UCSD-AML1 (cell line): Measurements from ENCODE around the gene SLC22A7.
"Not testable (repeated sequence)": the region's sequence is repeated elsewhere in the genome, so short reads cannot be mapped to it uniquely, and the experiment has no call there.

Experiments used
- DNase-seq: peaks from one replicate; lab custom pipeline; 2025; ENCODE audit not compliant: unreplicated experiment; lab: John Stamatoyannopoulos, UW

SLC22A7 gene

DNA sequence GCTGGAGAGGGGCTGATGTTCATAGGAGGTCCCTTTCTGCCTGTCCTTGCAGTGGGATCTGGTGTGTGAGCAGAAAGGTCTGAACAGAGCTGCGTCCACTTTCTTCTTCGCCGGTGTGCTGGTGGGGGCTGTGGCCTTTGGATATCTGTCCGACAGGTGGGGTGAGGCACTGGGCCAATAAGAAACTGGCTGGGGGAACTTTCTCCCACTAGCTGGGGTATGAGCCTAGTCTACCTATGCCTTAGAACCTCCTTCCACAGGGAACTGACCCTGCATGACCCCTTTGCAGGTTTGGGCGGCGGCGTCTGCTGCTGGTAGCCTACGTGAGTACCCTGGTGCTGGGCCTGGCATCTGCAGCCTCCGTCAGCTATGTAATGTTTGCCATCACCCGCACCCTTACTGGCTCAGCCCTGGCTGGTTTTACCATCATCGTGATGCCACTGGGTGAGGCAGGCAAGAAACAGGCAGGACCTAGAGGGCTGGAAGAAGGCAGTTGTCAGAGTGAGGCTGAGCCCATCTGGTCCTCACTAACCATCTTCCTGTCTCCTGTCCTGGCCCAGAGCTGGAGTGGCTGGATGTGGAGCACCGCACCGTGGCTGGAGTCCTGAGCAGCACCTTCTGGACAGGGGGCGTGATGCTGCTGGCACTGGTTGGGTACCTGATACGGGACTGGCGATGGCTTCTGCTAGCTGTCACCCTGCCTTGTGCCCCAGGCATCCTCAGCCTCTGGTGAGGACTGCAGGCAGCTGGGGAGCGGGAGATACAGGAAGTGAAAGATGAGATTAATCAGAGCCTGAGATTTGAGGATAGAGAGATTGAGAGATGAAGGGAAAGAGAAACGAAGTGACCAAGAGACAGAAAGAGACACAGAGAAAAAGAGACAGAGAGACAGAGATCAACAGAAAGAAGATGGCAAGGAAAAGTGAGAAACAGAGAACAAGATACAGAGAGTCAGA lies 1.6 kb downstream of the SLC22A7 start:
- no peak for DNase-seq

DNA sequence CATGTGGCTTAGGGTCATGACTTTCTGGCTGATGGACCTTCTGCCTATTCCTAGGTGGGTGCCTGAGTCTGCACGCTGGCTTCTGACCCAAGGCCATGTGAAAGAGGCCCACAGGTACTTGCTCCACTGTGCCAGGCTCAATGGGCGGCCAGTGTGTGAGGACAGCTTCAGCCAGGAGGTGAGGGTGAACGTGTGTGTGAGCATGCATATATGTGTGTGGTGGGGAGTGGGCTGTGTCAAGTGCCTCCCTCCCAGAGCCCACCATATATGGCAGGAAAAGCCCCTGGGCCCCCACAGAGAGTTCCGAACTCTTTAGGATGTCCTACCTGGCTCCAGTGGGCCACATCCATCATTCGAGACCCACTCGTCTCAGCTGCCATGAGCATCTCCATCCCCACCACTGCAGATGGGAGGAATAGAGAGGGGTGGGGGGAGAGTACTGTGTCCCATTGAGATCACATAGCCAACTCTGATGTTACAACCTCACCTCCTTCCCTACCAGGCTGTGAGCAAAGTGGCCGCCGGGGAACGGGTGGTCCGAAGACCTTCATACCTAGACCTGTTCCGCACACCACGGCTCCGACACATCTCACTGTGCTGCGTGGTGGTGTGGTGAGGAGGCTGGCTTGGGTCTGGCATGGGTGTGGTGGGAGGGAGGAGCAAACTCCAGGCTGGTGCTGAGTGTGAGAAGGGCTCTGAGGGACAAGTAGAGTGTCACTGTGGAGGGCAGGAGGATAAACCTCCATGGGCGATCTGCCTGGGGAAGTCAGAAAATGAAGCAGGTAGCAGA lies 3.2 kb downstream of the SLC22A7 start:
- DNase-seq, result no peak

DNA sequence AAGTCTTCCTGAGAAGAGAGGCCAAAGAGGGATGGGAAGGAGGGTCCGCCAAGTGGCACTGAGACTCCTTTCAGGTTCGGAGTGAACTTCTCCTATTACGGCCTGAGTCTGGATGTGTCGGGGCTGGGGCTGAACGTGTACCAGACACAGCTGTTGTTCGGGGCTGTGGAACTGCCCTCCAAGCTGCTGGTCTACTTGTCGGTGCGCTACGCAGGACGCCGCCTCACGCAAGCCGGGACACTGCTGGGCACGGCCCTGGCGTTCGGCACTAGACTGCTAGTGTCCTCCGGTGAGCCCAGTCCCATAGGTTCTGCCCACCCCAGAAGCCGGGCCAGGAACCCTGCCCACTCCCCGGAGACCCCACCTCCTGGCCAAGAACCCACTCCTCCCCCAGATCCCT lies 4.1 kb downstream of the SLC22A7 start:
- DNase-seq, result no peak

DNA sequence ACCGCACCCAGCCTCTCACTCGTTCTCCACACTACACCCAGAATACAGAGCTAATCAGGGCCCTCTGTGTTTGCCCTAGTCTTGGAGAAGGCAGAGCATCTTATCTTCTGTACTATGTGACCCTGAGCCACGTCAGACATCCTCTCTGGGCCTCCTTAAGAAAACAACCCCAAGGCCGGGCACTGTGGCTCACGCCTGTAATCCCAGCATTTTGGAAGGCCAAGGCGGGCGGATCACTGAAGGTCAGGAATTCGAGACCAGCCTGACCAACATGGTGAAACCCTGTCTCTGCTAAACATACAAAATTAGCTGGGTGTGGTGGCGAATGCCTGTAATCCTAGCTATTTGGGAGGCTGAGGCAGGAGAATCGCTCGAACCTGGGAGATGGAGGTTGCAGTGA lies 4.9 kb downstream of the SLC22A7 start:
- not testable (repeated sequence) for DNase-seq

DNA sequence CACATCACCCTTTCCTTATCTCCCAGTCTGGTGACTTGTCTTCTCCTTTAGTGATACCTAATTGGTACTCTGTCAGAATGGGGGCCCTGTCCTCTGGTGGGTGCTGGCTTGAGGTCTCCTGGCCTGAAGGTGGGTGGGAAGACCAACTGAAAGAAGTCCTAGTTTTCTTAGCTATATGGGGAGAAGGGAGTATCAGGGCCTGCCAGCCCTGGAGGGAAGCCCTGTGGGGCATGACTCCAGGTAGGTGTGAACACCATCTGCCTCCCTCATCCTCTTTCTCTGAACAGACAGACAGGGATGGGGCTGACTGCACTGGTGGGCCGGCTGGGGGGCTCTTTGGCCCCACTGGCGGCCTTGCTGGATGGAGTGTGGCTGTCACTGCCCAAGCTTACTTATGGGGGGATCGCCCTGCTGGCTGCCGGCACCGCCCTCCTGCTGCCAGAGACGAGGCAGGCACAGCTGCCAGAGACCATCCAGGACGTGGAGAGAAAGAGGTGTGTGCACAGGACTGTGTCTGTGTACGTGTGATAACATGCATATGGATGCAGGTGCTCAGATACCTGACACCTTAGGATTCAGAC lies 5.8 kb downstream of the SLC22A7 start:
- DNase-seq, result no peak

DNA sequence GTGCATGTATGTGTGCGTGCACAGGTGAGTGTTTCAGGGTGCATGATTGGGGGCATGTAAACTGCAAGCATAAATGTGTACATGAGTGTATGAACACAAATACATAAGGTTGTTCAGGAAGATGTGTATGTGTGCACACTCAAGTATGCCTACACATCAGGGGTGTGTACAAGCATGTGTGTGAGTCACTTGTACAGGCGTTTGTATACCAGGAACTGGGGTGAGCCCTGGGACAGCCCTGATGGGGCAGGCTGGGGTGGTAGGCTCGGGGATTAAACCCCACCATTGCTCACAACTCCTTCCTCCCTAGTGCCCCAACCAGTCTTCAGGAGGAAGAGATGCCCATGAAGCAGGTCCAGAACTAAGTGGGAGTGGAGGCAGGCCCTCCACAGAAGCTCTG lies 6.3 kb downstream of the SLC22A7 start:
- no peak for DNase-seq

DNA sequence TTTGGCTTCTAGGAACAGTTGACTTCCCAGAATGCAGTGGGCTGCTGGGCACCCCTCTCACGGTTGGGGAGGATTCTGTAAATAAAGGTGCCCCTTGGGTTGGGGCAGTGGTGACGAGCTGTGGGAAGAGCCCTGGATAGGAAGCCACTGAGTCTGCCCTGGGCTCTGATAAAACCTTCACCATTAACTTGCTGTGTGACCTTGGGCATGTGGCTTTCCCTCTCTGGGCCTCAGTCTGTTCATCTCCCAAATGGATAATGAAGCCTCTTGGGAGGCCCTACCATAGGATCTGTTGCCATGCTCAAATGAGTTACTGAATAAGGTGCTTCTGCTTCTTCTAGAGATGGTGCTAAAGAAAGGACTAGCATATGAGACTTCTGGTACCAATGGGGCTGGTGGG lies 6.8 kb downstream of the SLC22A7 start:
- no peak for DNase-seq

DNA sequence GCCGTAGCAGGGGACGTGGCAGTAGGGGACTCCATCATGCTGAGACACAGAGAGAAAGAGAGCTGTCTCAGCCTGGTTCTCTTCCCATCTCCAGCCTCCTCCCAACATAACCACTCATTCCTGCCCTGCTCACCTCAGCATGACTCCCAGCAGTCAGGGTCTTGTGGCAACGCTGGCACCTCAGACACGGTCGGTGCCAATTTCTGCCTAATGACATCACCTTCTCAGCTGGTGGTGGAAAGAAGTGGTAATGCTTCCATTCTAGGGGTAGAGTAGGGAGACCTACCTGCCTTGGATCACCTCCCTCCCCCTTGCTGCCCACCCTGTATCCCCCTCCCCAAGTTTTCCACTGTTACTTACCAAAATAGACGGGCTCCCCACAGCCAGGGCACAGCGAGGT lies 8.0 kb downstream of the SLC22A7 start:
- DNase-seq, result no peak

DNA sequence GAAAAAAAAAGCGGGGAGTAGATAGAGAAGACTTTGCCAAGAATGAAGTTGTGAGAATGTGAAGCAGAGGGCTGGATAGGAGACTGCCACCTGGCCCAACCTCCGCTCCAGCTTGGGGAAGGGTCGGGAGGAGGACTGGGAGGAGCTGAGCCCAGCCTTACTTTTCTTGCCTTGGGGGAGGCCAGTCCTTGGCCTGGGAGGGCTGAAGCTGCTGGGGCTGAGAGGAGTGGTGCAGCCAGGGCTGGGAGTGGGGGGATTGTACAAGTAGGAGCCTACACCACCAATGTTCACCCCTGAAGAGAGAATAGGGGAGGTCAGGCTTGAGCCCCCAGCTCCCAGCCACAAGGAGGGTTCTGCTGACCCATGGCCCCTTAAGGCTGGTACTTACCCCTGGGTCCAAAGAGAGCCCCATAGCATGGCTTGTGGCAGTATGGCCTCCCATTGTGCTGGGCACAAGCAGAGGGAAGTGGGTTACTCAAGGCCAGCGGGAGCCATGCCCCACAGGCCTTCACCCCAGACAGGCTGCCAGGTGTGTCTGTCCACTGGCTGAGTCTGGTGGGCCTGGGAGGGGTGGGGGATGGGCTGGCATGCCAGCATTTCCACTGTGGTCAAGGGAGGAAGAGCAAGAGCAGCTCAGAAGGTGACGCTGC lies 9.5 kb downstream of the SLC22A7 start:
- DNase-seq, result no peak

DNA sequence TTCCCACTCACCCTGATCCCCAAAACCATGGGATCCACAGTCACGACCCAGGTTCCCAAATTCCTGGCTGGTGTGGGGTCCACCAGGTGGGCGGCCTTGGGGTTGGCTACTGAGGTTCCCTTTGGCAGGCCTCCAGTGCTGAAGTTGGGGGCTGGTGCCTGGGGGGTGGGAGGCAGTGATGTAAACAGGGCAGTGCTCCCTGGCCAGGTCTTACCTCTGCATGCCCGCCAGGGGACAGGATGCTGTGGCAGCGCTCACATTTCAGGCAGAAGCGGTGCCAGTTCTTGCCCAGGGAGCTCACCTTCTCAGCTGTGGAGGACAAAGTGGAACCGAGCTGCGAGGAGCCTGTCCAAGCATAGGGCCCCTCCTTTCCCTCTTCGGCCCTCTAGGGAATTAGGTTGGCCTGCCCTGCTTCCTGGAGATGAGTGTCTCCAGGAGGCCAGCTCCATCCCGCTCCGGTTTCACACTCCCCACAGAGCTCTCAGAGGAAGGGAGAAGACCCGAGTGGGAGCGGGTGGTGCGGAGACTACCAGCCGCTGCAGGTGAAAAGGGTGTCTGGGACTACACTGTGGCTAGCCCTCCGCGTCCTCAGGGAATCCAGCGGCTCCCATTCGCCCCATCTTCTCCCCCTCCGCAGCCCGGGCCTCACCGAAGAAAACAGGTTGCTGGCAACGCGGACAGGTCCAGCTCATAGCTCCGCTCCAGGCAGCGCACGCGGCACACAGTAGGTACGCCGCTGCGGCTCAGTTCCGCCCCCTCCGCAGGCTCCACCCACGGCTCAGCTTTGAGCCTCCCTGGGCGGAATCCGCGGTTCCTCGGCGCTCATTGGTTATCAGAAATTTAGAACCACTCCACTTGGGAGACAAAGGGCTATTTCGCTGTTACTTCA lies 10.3 kb downstream of the SLC22A7 start, which contains the start of gene CRIP3:
CRIP3 (minus strand) TSS at position 726 of the 889 bp plus-strand sequence; CDS start at position 692, 34 bp downstream.
- DNase-seq, result no peak

DNA sequence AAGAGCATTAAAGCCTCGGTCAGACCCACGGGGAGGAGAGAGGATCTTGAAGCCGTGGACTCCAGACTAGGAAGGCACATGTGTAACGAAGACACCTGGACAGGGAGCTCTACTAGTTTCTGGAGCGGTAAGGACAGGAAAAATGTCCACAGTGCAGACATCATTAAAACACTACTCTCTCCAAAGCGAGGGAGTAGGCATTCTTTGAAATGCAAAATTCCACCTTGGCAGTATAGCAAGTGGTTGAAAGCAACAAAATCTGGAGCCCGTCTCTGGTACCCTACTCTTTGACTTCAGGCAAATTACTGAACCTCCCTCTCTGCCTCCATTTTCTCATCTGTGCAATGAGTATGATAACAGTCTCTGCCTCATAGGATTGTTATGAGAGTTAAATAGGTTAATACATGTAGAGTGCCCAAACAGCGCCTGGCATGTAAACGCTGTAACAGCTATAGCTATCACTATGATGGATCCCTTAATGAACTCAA lies 11.0 kb downstream of the SLC22A7 start:
- no peak for DNase-seq

DNA sequence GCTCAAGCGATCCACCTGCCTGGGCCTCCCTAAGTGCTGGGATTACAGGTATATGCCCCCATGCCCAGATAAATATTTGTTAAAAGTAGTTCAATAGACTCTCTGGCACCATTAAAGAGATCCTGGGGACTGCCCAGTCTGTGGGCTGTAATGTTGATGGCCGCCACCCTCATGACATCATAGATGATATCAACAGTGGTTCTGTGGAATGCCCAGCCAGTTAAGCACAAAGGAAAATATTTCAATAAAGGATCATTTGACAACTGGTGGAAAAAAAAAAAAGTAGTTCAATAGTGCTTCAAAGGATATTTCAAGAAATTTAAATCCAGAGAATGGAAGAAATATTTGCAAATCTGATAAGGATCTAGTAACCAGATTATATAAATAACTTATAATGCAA lies 12.1 kb downstream of the SLC22A7 start:
- no peak for DNase-seq

DNA sequence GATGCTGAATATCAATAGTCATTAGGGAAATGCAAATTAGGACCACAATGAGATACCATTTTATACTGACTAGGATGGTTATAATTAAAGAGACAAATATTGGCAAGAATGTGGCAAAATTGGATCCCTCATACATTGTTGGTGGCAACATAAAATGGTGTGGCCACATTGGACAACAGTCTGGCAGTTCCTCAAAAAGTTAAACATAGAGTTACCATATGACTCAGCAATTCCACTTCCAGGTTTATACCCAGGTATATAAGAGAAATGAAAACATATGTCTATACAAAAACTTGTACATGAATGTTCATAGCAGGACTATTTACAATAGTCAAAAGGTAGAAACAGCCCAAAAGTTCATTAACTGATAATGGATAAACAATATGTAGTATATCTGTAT lies 12.6 kb downstream of the SLC22A7 start:
- no peak for DNase-seq

DNA sequence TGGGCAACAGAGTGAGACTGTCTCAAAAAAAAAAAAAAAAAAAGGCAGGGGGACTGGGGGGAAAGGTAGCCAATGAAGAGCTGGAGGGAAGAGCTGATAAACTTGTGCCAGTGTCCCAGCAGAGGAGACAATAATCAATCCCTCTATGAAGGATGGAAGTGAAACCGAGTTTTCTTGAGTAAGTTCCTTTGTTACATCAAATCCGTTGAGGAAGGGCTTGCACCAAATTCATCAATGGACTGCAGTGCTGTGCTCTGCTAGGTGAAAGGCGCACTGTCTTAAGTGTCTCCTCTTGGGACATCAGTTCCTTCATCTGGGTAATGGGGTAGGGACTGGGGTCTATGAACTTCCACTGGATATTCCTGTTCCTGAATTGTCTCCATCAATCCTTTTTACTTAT lies 13.6 kb downstream of the SLC22A7 start:
- no peak for DNase-seq

DNA sequence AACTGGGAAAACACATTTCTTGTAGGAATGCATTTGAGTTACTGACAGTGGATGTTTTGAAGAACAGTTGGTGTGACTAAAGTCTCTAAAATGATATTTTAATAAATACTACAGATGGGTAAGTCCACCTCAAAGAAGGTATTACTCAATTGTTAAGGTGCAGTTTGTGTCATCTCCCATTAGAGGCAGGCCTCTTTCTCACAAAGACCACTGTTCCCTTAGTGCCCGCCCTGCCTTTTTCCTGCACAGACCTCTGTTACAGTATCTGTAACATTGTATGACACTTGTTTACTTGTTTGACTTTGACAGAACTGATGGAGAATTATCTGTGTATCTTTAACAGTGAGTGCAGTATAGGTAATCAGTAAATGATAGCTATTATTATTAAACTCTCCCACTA lies 15.8 kb downstream of the SLC22A7 start:
- DNase-seq, result no peak

DNA sequence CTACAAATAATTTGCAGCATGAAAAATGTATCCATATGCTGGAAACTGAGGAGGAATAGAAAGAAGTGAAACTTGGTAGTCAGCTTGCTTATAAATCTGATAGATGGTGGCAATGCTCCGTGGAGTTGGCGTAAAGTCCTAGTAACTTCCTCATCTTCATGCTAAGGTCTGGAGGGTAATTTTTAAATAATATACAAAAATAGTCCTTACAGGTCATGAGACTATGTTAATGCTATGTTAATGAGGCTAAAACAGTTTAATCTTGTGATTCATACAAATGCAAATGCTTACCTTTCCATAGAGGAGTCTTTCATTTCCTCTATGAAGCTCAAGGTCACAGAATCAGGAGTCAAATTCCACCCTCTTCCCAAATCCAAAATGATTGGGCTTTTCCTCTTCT lies 20.0 kb downstream of the SLC22A7 start:
- DNase-seq, result no peak

DNA sequence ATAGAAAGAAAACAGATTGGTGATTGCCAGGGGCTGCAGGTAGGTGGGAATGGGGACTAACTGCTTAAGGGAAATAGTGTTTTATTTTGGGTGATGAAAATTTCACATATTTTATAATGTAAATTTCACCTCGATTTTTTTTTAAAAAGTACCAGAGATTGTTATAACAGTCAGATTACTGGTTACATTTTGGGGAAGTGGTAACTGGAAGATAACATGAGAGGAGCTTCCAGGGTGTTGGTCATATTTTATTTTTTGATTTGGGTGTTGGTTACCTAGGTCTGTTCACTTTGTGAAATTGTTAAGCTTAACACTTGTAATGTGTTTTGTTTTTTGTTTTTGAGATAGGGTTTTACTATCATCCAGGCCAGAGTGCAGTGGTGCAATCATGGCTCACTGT lies 27.8 kb downstream of the SLC22A7 start:
- DNase-seq, result no peak

DNA sequence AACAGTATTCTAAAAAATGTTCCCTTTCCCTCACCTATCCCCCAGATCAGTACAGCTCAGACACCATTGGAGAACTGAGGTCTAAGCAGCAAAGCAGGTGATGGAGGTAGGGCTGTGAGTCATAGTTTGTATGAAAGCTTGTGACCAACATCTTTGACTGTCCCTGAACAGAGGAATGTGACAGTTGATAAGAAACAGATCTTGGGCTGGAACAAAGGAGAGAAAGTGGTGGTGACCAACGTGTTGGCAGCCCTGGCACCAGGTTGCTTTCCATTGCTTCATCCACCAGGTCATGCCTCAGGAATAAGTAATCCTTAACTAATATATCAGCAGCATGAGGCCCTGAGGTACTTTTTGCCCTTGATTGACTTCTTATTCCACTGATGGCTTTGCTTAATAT lies 30.5 kb downstream of the SLC22A7 start:
- no peak for DNase-seq

DNA sequence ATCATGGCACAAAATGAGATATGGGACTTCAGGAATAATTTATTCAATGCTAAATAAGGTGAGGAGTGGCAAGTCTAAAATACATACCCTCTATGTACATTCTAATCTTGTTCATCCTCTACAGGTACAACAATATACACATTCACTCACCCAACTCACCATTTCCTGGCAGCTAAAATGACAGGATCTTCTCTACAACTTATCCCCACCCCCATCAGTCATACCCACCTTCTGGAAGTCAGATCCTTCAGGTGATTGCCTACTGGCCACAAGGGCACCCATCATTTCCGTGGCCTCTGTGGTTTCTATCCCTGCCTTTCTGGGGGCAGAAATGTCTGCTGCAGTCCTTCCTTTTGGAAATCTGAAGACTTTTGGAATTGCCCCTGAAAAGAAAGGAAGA lies 33.4 kb downstream of the SLC22A7 start:
- DNase-seq, result no peak

DNA sequence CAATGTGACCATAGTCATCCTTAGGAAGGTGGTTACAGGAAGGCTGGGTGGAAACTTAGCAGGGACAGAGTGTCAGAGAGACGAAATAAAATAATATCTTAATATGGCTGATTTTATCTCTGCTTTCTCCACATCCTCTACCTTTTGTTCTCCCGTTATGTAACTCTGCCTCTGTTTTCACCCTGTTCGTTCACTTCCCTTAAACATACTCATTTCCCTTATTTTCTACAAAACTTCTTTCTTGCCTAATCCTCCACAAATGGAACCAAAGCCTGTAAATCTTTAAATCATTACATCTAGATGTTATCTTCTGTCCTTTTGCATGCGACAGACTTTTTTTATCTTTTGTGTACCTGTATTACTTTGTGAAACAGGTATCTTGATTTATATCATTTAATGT lies 33.8 kb downstream of the SLC22A7 start:
- DNase-seq, result no peak
